ENCODE measurements around the gene MPC2.
"Not testable (repeated sequence)": the region's sequence is repeated elsewhere in the genome, so short reads cannot be mapped to it uniquely, and the experiment has no call there.

Gene MPC2

DNA sequence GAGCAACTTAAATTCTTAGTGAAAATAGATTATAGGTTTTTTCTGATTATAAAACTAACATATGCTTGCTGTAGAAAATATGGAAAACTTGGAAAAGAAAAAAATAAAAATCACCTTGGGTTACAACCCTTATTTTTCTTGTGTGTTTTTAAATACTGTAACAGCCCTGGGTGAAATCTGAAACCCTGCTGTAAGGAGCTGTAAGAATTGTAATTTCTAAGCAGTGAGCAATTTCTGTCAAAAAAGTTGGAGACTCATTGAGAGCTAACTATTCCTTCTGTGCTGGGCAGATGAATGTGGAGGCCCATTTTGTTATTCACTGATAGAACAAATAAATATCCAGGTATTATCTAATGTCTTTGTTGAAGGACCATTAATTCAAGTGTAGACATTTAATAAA is 65.5 kb downstream of the MPC2 start:
- no peak overlapping the region for H3K4me2 ChIP-seq (ENCODE audit: insufficient read depth, low read length, poor library complexity, severe bottlenecking)
- no peaks in the 10 kb centered on the region for H3K36me3 ChIP-seq (replicated peaks in 1 of 2; ENCODE audit: control insufficient read depth in 2 of 2, insufficient read depth in 2 of 2, low read length in 2 of 2)
- H3K14ac ChIP-seq (ENCODE audit: low read length): no peak overlapping the region
- no peak overlapping the region for H2AFZ ChIP-seq (ENCODE audit: low read length)
- no peak overlapping the region for H3K9ac ChIP-seq (ENCODE audit: low read depth, low read length, poor library complexity)
- no peak overlapping the region for H4K91ac ChIP-seq (ENCODE audit: low read depth, low read length, poor library complexity)
- no peak overlapping the region for H4K8ac ChIP-seq (ENCODE audit: low read depth, low read length)
- no peak overlapping the region for H3K4ac ChIP-seq (ENCODE audit: low read length)
- H2BK5ac ChIP-seq (ENCODE audit: low read length): no peak overlapping the region
- H3K4me3 ChIP-seq (ENCODE audit: low read length in 2 of 2): no peak overlapping the region
- DNase-seq (ENCODE audit: low spot score): no peak
- H2BK15ac ChIP-seq (ENCODE audit: low read length): no peak overlapping the region
- no peak overlapping the region for H3K23ac ChIP-seq (ENCODE audit: low read depth, low read length, poor library complexity)
- H3K27me3 ChIP-seq (ENCODE audit: control insufficient read depth in 3 of 3, insufficient read depth in 3 of 3, low read depth in 1 of 3, low read length in 3 of 3): no peaks in the 10 kb centered on the region
- no peaks in the 10 kb centered on the region for H3K79me1 ChIP-seq (ENCODE audit: low read depth, low read length)
- H3K18ac ChIP-seq (ENCODE audit: low read length): no peak overlapping the region
- H2AK5ac ChIP-seq (ENCODE audit: low read depth, low read length): no peak overlapping the region
- no peak overlapping the region for H2BK12ac ChIP-seq (ENCODE audit: low read length)
- H3K4me1 ChIP-seq (ENCODE audit: control insufficient read depth in 2 of 2, insufficient read depth in 1 of 2, low read depth in 1 of 2, low read length in 2 of 2): peaks cover 0 to 4% of the 10 kb centered on the region in 2 donors
- no peak overlapping the region for H3K27ac ChIP-seq (replicated peaks; ENCODE audit: low read length)
- no peak overlapping the region for H2BK120ac ChIP-seq (ENCODE audit: low read depth, low read length)
- no peaks in the 10 kb centered on the region for H3K9me3 ChIP-seq (replicated peaks in 1 of 2; ENCODE audit: control insufficient read depth in 2 of 2, insufficient read depth in 1 of 2, low read depth in 1 of 2, low read length in 2 of 2)

DNA sequence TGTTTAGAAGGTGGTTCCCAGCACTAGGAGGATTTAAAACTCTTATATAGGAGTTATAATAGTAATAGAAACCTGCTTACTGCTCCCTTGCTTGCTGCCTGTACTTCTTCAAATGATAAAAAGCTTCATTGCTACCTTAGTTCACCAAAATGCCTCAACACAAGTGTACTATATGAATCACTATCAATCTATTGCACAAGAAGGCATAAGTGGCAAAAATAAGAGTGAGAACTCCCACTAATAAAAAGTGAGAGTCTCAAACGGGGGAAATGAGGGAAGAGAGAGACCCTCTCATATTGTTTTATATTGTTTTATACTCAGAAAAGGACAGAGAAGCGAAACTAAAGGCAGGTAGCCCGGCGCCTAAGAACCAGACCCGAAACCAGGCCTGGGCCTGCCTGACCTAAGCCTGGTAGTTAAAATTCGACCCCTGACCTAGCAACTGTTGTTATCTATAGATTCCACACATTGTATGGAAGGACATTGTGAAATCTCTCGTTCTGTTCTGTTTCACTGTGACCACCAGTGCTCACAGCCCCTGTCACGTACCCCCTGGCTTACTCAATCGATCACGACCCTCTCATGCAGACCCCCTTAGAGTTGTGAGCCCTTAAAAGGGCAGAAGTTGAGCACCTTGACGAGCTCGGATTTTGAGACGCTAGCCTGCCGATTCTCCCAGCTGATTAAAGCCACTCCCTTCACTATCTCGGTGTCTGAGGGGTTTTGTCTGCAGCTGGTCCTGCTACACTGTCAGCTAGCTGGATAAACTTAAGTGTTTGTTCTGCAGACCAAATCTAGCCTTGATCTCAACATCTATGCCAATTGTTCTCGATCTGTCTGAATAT is 67.5 kb downstream of the MPC2 start:
- H2AFZ ChIP-seq (ENCODE audit: low read length); H3K4ac ChIP-seq (ENCODE audit: low read length); DNase-seq (ENCODE audit: low spot score); H2BK5ac ChIP-seq (ENCODE audit: low read length); H4K8ac ChIP-seq (ENCODE audit: low read depth, low read length); H2BK120ac ChIP-seq (ENCODE audit: low read depth, low read length); H3K9ac ChIP-seq (ENCODE audit: low read depth, low read length, poor library complexity); H3K79me1 ChIP-seq (ENCODE audit: low read depth, low read length); H3K14ac ChIP-seq (ENCODE audit: low read length); H3K23ac ChIP-seq (ENCODE audit: low read depth, low read length, poor library complexity); H2BK12ac ChIP-seq (ENCODE audit: low read length); H3K27me3 ChIP-seq (ENCODE audit: control insufficient read depth in 3 of 3, insufficient read depth in 3 of 3, low read depth in 1 of 3, low read length in 3 of 3); H3K36me3 ChIP-seq (replicated peaks in 1 of 2; ENCODE audit: control insufficient read depth in 2 of 2, insufficient read depth in 2 of 2, low read length in 2 of 2); H2AK5ac ChIP-seq (ENCODE audit: low read depth, low read length); H3K4me2 ChIP-seq (ENCODE audit: insufficient read depth, low read length, poor library complexity, severe bottlenecking); H2BK15ac ChIP-seq (ENCODE audit: low read length); H3K9me3 ChIP-seq (replicated peaks in 1 of 2; ENCODE audit: control insufficient read depth in 2 of 2, insufficient read depth in 1 of 2, low read depth in 1 of 2, low read length in 2 of 2); H4K91ac ChIP-seq (ENCODE audit: low read depth, low read length, poor library complexity); H3K4me1 ChIP-seq (ENCODE audit: control insufficient read depth in 2 of 2, insufficient read depth in 1 of 2, low read depth in 1 of 2, low read length in 2 of 2); H3K27ac ChIP-seq (replicated peaks; ENCODE audit: low read length); H3K18ac ChIP-seq (ENCODE audit: low read length); H3K4me3 ChIP-seq (ENCODE audit: low read length in 2 of 2): not testable (repeated sequence)
- no CpG with 5 or more reads among the region's 16 CpGs for WGBS, 2 donors (ENCODE audit: extremely low coverage in 2 of 2, insufficient read length in 2 of 2, insufficient replicate concordance in 1 of 2)

DNA sequence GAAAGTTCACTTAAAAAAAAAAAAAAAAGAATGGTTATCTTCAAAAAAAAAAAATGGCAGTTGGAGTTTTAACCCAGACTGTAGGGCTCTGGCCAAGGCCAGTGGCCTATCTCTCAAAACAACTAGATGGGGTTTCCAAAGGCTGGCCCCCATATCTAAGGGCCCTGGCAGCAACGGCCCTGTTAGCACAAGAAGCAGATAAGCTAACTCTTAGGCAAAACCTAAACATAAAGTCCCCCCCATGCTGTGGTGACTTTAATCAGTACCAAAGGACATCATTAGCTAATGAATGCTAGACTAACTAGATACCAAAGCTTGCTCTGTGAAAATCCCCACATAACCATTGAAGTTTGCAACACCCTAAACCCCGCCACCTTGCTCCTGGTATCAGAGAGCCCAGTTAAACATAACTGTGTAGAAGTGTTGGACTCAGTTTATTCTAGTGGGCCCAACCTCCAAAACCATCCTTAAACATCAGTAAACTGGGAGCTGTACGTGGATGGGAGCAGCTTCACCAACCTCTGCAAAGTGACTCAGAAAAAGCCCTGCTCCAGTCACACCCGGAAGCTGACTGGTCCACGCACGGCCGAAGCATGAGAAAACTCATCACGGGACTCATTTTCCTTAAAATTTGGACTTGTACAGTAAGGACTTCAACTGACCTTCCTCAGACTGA is 70.0 kb downstream of the MPC2 start:
- H3K14ac ChIP-seq (ENCODE audit: low read length); H4K8ac ChIP-seq (ENCODE audit: low read depth, low read length); H4K91ac ChIP-seq (ENCODE audit: low read depth, low read length, poor library complexity); DNase-seq (ENCODE audit: low spot score); H2AK5ac ChIP-seq (ENCODE audit: low read depth, low read length); H2BK15ac ChIP-seq (ENCODE audit: low read length); H2BK5ac ChIP-seq (ENCODE audit: low read length); H2AFZ ChIP-seq (ENCODE audit: low read length); H3K27ac ChIP-seq (replicated peaks; ENCODE audit: low read length); H3K4ac ChIP-seq (ENCODE audit: low read length); H3K9me3 ChIP-seq (replicated peaks in 1 of 2; ENCODE audit: control insufficient read depth in 2 of 2, insufficient read depth in 1 of 2, low read depth in 1 of 2, low read length in 2 of 2); H2BK120ac ChIP-seq (ENCODE audit: low read depth, low read length); H2BK12ac ChIP-seq (ENCODE audit: low read length); H3K27me3 ChIP-seq (ENCODE audit: control insufficient read depth in 3 of 3, insufficient read depth in 3 of 3, low read depth in 1 of 3, low read length in 3 of 3); H3K36me3 ChIP-seq (replicated peaks in 1 of 2; ENCODE audit: control insufficient read depth in 2 of 2, insufficient read depth in 2 of 2, low read length in 2 of 2); H3K9ac ChIP-seq (ENCODE audit: low read depth, low read length, poor library complexity); H3K79me1 ChIP-seq (ENCODE audit: low read depth, low read length); H3K23ac ChIP-seq (ENCODE audit: low read depth, low read length, poor library complexity); H3K4me2 ChIP-seq (ENCODE audit: insufficient read depth, low read length, poor library complexity, severe bottlenecking); H3K4me3 ChIP-seq (ENCODE audit: low read length in 2 of 2); H3K4me1 ChIP-seq (ENCODE audit: control insufficient read depth in 2 of 2, insufficient read depth in 1 of 2, low read depth in 1 of 2, low read length in 2 of 2); H3K18ac ChIP-seq (ENCODE audit: low read length): not testable (repeated sequence)
- WGBS, 2 donors (ENCODE audit: extremely low coverage in 2 of 2, insufficient read length in 2 of 2, insufficient replicate concordance in 1 of 2): no CpG with 5 or more reads among the region's 8 CpGs

Measured in neuronal stem cell (in vitro differentiated cells).